EH (cell line): ENCODE data around the gene MXD3.
"Not testable (repeated sequence)": the region's sequence is repeated elsewhere in the genome, so short reads cannot be mapped to it uniquely, and the experiment has no call there.

Experiments used
- DNase-seq: peaks from one replicate; pipeline ENCODE4 v3.0.0-alpha.2; 2015; ENCODE audit warnings: low read depth

The MXD3 gene, protein sequence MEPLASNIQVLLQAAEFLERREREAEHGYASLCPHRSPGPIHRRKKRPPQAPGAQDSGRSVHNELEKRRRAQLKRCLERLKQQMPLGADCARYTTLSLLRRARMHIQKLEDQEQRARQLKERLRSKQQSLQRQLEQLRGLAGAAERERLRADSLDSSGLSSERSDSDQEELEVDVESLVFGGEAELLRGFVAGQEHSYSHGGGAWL

DNA sequence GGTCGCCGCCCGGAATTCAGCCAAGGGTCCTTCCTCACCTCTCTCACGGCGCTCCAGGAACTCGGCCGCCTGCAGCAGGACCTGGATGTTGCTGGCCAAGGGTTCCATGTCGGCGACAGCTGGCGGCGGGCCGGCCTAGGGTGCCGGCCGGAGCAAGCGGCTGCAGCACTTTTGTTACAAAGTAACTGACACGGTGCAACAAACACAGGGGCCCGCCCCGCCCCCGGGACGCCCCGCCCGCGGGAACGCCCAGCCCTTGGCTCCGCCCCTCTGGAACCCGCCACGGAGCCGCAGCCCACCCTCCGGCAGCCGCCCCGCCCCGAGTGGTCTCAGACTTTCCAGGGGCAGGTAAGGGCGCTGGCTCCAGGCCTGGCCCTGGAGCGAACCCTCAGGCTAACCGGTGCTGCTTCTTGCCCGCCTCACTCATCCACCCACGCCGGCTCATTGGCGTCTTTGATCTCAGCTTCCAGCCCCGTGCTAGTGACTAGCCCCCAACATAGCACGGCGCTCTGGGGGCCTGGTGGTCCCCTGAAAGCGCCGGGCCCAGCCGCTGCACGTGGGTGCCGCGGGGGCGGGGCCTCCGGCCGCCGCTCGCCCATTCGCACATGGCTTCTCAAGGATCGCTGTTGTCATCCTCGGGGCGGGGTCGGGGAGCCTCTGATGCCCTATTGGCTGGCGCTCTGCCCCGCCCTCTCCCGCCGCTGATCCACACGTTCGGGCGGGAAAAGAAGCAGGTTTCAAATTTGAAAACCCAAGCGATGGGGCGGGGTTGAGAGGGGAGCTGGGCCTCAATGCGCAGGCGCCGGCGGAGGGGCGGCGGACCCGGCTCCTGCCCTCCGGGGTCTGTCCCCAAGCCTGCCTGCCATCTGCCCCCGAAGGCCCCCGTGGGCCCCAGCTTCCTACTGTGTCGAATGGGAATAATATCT, at the start of gene MXD3:
Gene MXD3 (minus strand): TSS at position 176 of the 926 bp plus-strand sequence. CDS start 68 bp downstream, at position 108.
- DNase-seq, result peak; percentile 96

DNA sequence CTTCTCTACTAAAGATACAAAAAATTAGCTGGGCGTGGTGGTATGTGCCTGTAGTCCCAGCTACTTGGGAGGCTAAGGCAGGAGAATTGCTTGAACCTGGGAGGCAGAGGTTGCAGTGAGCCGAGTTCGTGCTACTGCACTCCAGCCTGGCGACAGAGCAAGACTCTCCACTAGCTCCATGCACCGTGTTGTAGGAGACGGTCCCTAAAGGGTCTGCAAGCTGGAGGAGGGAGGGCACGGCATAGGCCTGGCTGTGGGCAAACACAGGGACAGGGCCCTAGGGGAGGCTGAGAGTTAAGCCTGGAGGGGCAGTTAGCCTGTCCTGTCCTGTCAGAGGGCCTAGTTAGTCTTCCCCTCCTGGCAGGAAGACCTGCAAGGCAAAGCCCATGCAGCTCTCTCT, 49.0 kb upstream of the MXD3 start:
- not testable (repeated sequence) for DNase-seq

GRCh38 chr5:177359860-177360259, 48.2 kb upstream of the MXD3 start:
- DNase-seq, result no peak

DNA sequence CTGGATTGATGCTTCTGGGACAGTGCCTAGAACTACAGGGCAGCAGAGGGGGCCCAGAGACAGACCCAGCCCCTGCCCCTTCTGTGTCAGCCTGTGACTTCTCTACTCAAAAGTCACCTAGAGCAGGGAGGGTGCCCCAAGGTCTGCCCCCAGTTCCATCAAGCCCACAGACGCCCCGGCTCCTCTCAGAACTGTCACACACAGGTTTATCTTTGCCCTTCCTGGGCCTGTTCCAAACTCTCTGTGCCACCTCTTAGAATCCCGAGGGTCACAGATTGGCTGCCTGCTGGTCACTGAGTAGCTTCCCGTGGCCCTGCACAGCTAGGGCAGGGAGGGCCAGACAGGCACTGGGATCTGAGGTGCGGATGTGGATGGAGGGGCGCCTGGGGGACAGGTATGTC, 47.8 kb upstream of the MXD3 start:
- no peak for DNase-seq

GRCh38 chr5:177358370-177358819, 46.7 kb upstream of the MXD3 start:
- DNase-seq, result no peak

GRCh38 chr5:177357459-177358351, 46.0 kb upstream of the MXD3 start, which contains the start of gene RGS14:
TSS of gene RGS14 (plus strand) at chr5:177357924. CDS start at chr5:177358025, 101 bp downstream.
- peak; percentile 34 for DNase-seq

DNA sequence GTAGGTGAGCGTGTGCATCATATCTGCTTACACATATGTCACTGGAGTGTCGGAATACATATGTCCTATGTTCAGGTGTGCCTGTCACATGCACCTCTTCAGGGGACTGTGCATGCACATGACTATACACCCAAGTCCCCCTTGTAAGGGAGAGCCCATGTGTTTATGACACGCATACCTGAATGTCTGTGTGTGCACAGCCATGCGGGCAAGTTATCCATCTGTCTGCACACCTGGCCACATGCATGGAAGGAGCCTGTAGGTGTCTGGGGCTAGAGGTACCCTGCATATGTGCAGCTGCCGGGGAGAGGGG, 45.4 kb upstream of the MXD3 start:
- DNase-seq, result no peak

DNA sequence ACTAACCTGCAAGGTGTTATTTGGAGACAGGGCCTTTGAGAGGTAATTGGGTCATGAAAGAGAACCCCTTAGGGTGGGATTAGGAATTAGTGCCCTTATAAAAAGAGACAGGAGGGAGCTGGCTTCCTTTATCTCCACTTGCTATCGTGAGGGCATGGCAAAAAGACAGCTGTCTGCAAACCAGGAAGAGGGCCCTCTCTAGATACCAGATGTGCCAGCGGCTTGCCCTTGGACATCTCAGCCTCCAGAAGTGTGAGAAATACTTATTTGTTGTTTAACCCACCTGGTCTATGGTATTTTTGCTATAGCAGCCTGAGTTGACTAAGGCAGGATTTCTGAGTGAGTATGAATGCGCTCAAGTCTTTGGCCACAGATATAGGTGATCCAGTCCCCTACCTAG, 45.0 kb upstream of the MXD3 start:
- DNase-seq, result no peak

DNA sequence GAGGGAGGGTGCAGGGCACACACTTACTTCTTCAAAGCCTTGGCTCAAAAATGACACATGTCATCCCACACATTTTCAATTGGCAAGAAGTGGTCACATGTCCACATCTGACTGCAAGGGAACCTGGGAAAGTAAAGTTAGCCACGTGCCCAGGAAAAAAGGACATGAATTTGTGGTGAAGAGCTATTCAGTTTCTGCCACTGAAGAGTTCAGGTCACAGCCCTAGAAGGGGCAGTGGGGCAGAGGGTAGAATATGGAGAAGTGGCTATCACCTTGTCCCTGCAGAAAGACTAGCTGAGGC, 44.1 kb upstream of the MXD3 start:
- no peak for DNase-seq

DNA sequence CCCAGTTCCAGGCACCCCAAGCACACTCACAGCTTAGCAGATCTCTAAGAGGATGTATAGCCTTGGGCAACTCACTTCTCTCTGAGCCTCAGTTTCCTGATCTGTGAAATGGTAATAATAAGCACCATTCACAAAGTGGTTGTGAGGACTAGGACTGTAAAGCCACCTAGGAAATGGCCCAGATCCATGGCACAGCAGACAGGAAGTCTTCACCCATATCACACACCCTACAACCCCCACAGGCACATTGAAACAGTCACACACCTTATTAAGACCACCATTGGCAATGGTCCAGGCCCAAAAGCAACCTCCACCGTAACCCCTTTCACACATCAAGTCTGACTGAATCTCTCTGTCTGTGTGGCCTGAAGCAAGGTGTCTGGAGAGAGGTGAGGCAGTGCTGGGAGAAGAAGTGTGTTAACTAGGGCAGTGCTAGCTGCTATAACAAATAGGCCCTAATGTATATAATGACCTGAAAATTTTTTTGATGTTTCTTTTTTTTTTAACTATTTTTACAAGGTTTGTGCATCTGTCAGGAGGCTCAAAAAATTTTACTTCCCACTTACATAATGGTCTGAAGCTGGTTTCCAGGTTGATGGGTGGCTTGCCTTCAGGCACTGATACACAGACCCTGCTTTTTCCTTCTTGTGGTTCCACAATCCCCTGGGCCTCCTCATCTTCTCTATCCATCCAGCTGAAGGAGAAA, 43.6 kb upstream of the MXD3 start:
- DNase-seq, result no peak

DNA sequence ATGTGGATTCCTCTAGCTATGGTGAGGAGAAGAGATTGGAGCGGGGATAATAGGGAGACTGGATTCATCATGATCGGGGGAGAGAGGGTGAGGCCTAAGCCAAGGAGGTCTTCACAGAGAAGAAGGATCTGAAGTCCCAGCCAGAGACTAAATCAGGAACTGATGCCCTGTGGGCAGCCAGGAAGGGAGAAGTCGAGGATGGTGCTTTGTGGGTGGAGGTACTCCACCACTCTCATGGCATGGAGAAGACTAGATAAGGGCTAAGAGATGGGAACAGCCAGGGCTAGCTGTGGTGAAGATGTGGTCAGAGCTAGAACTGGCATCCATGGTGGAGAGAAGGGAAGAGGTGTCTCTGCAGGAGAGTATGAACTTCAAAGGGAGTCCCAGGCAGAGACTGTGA, 43.0 kb upstream of the MXD3 start:
- DNase-seq, result no peak

DNA sequence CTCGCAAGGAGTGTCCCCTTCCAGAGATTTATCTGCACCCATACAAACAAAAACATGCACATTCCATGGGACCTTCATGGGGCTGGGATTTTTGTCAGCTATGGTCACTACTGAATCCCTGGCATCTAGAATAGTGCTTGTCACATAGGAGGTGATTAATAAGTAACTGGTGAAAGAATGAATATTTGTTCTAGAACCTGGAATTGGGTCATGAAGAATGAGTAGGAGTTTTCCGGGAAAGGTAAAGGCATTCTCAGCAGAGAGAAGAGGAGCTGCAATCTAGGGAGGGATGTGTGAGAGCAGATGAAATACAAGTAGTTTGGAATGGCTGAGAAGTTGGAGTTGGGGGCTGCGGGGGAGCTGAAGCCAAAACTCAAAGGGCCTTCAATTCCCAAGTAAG, 42.6 kb upstream of the MXD3 start:
- no peak for DNase-seq

- no peak for DNase-seq
These were observed 41.4 kb upstream of the MXD3 start for GRCh38 chr5:177353093-177353492.

GRCh38 chr5:177351392-177352329, 40.0 kb upstream of the MXD3 start, which contains the start of gene LMAN2:
TSS of gene LMAN2 (minus strand) at chr5:177351668. CDS start at chr5:177351647, 21 bp downstream.
- DNase-seq, result peak; percentile 96

GRCh38 chr5:177350776-177351391, 39.2 kb upstream of the MXD3 start:
- DNase-seq, result peak; percentile 14

DNA sequence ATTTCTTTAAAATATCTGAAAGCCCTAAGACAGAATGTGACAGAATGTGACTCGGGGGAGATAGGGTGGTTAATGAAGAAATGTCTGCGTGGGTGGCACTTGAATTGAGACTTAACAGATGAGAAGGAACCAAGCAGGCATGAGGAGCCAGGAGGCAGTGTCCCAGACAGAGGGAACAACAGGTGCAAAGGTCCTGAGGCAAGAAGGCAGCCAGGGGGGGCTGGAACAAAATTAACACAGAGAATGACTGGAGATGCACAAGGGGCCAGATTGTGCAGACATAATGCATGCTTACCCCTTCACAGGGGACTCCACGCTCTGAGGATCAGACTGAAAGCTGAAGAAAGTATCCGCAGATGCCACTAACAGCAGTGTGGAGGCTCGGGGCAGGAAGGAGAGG, 38.1 kb upstream of the MXD3 start:
- DNase-seq, result no peak

GRCh38 chr5:177349362-177349647, 37.6 kb upstream of the MXD3 start:
- no peak for DNase-seq

GRCh38 chr5:177347699-177348098, 36.0 kb upstream of the MXD3 start:
- no peak for DNase-seq

- DNase-seq, result no peak
These were observed 35.1 kb upstream of the MXD3 start for GRCh38 chr5:177346820-177347219.

DNA sequence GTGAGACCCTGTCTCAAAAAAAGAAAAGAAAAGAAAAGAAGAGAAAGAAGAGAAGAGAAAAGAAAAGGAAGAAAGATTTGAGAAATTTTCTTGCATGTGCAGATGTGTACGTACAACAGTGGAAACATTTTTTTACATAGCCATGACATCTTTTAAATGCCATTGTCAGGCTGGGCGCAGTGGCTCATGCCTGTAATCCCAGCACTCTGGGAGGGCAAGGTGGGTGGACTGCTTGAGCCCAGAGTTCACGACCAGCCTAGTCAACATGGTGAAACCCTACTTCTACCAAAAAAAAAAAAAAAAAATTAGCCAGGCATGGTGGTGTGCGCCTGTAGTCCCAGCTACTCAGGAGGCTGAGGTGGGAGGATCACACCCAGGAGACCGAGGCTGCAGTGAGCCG, 33.2 kb upstream of the MXD3 start:
- no peak for DNase-seq
